Upper lobe of right lung (tissue), 1 donor: Measurements from ENCODE around the gene SPARC. TPM values are rescaled to one million over a fixed set of nuclear protein-coding genes. Genes with fewer than 3 reads are reported as not detected.

Source experiments
- ATAC-seq: fragments of 200-7000 bp; cut with Tn5 transposase; one replicate; pipeline ENCODE4 v1.9.1; 2020; ENCODE audit warnings: mild to moderate bottlenecking, moderate library complexity
- DNase-seq: peaks from one replicate; pipeline ENCODE4 v3.0.0-alpha.2; 2020
- H3K27ac ChIP-seq: fragments of 200-600 bp; one replicate; pipeline ENCODE4 v1.8.0; 2022
- H3K27me3 ChIP-seq: fragments of 200-600 bp; one replicate; pipeline ENCODE4 v1.8.0; 2022; ENCODE audit warnings: mild to moderate bottlenecking
- H3K36me3 ChIP-seq: fragments of 200-600 bp; one replicate; pipeline ENCODE4 v1.8.0; 2022
- H3K4me1 ChIP-seq: fragments of 200-600 bp; one replicate; pipeline ENCODE4 v1.8.0; 2022
- H3K4me3 ChIP-seq: fragments of 200-600 bp; one replicate; pipeline ENCODE4 v1.8.0; 2022; ENCODE audit warnings: mild to moderate bottlenecking
- H3K9me3 ChIP-seq: fragments of 200-600 bp; one replicate; pipeline ENCODE4 v1.8.0; 2022
- intact Hi-C: fragments of 100-400 bp; cut with DNase I; formaldehyde crosslinking; loops from one replicate; pipeline ENCODE4 v1.11.0; 2022
- total RNA-seq: library from RNA; stranded (reverse); fragmentation: NEBNext Ultra II Directional; extraction: Animal tissue kit (Norgen Biotek cat#: 25700); gene quantifications from one replicate; pipeline ENCODE4 v1.2.1, GENCODE V29; 2021
- TF ChIP-seq, protein P1 (sequence below): fragments of 200-600 bp; IDR thresholded peaks from one replicate; pipeline ENCODE4 v1.8.0; 2022; ENCODE audit warnings: antibody characterized with exemption
- donor health status: DM: no; HTN: yes; CAD: no; lungs with severe emphysema.

SPARC gene
- total RNA-seq, 1 donor from 2014 or later = 1,248 TPM

DNA sequence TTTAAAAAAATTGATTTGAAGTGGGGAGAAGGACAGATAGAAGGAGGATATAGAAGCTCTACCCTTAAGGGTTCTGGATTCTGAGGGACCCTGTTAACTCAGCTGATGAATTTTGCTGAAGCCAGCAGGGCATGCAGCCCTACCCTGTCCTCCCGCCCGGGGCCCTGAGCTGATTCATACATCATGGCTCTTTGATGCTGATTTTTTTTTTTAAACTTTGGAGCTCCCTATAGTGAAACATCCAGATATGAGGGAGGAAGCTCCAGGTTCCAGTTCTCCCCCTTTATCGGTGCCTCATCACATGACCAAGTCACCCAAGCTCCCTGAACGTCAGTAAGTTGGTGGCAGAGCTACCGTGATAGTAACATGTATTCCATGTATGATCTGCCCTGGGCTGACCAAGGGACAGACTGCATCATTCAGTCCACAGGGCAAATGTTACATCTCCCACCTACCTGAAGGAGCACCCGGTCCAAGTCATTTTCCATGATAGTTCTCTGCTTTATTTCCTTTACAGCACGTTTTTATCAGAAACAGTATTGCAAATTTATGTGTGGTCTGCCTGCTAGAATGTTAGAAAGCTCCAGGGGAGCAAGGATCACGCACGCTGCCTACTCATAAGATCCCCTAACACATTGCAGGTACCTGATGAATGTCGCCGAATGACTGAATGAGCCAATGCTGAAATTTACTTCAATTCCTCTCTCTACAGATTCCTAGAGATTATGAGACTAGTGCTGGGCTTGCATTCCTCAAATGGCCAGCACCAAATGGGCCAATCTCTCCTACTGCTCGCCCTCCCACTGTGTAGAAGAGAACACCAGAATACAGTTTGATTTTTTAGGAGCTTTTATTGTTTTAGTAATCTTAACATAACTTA lies 25.9 kb downstream of the SPARC start:
- intact Hi-C loops = loop anchor here (5.0 kb wide), 1 partner anchor 81 kb away; no protein-coding TSS in a partner anchor
- ATAC-seq = no peak
- no peaks in the 10 kb centered on the region for H3K27me3 ChIP-seq
- no peaks in the 10 kb centered on the region for H3K9me3 ChIP-seq
- H3K4me1 ChIP-seq = peaks cover 39% of the 10 kb centered on the region
- no peak overlapping the region for H3K27ac ChIP-seq
- no peak overlapping the region for H3K4me3 ChIP-seq
- TF ChIP-seq, protein P1, sequence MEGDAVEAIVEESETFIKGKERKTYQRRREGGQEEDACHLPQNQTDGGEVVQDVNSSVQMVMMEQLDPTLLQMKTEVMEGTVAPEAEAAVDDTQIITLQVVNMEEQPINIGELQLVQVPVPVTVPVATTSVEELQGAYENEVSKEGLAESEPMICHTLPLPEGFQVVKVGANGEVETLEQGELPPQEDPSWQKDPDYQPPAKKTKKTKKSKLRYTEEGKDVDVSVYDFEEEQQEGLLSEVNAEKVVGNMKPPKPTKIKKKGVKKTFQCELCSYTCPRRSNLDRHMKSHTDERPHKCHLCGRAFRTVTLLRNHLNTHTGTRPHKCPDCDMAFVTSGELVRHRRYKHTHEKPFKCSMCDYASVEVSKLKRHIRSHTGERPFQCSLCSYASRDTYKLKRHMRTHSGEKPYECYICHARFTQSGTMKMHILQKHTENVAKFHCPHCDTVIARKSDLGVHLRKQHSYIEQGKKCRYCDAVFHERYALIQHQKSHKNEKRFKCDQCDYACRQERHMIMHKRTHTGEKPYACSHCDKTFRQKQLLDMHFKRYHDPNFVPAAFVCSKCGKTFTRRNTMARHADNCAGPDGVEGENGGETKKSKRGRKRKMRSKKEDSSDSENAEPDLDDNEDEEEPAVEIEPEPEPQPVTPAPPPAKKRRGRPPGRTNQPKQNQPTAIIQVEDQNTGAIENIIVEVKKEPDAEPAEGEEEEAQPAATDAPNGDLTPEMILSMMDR = no peak
- H3K36me3 ChIP-seq = peaks cover 30% of the 10 kb centered on the region
- DNase-seq = no peak

GRCh38 chr5:151659001-151659754 lies 27.5 kb downstream of the SPARC start:
- TF ChIP-seq, protein P1 = peak; percentile 90
- H3K4me3 ChIP-seq = no peak overlapping the region

DNA sequence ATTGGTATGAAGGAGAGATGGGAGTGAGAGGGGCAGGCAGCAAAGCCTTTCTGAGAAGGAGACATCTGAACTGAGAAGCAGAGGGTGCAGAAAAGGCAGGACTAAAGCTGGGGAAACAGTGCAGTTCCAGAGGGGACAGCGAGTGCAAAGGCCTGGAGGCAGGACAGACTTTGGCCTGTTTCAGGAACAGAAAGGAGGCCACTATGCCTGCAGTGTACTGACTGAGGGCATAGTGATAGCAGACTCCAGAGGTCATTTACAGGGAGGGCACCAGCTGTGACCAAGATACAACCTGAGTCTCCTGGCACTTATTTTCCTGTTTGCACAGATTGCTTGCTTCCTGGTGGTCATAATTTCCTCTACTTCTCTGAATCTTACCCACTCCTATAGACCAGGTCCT lies 29.6 kb downstream of the SPARC start:
- TF ChIP-seq, protein P1 = no peak
- Histone ChIP-seq H3K9me3 (no peaks in the 10 kb centered on the region), H3K36me3 (no peaks in the 10 kb centered on the region), H3K27me3 (no peaks in the 10 kb centered on the region), H3K4me1 (peaks cover 10% of the 10 kb centered on the region), H3K27ac (no peak overlapping the region), H3K4me3 (no peak overlapping the region)
- no peak for ATAC-seq
- intact Hi-C loops = no loop called here
- no peak for DNase-seq

More at GRCh38 chr5:151659001-151659754, 27.5 kb downstream of the SPARC start:
- intact Hi-C loops = no loop called here
- Histone ChIP-seq H3K4me1 (peaks cover 22% of the 10 kb centered on the region), H3K27me3 (no peaks in the 10 kb centered on the region), H3K9me3 (no peaks in the 10 kb centered on the region), H3K36me3 (peaks cover 15% of the 10 kb centered on the region), H3K27ac (no peak overlapping the region)
- ATAC-seq (peak; percentile 96), DNase-seq (peak; percentile 88)

- H3K27me3 ChIP-seq = no peaks in the 10 kb centered on the region
- no peaks in the 10 kb centered on the region for H3K9me3 ChIP-seq
- intact Hi-C loops = no loop called here
- H3K36me3 ChIP-seq = no peaks in the 10 kb centered on the region
- no peak overlapping the region for H3K4me3 ChIP-seq
- H3K27ac ChIP-seq = no peak overlapping the region
- TF ChIP-seq, protein P1 = no peak
- DNase-seq (no peak), ATAC-seq (no peak)
- peaks cover 10% of the 10 kb centered on the region for H3K4me1 ChIP-seq
Measured at GRCh38 chr5:151656311-151656710, 30.4 kb downstream of the SPARC start.

GRCh38 chr5:151651997-151652645 lies 34.6 kb downstream of the SPARC start:
- ATAC-seq = peak; percentile 96
- H3K4me3 ChIP-seq = no peak overlapping the region
- H3K27me3 ChIP-seq = no peaks in the 10 kb centered on the region
- H3K9me3 ChIP-seq = no peaks in the 10 kb centered on the region
- TF ChIP-seq, protein P1 = peak; percentile 83
- no peaks in the 10 kb centered on the region for H3K4me1 ChIP-seq
- peak; percentile 83 for DNase-seq
- intact Hi-C loops = no loop called here
- no peak overlapping the region for H3K27ac ChIP-seq
- no peaks in the 10 kb centered on the region for H3K36me3 ChIP-seq
